Islet precursor cell (in vitro differentiated cells): Measurements from ENCODE around the gene TRIM31.
A peak's percentile ranks its signal among the peaks of the same experiment; 100 is the strongest.

Source experiments
- DNase-seq: peaks from one replicate; pipeline ENCODE4 v3.0.0-alpha.2; 2018

Gene TRIM31

DNA sequence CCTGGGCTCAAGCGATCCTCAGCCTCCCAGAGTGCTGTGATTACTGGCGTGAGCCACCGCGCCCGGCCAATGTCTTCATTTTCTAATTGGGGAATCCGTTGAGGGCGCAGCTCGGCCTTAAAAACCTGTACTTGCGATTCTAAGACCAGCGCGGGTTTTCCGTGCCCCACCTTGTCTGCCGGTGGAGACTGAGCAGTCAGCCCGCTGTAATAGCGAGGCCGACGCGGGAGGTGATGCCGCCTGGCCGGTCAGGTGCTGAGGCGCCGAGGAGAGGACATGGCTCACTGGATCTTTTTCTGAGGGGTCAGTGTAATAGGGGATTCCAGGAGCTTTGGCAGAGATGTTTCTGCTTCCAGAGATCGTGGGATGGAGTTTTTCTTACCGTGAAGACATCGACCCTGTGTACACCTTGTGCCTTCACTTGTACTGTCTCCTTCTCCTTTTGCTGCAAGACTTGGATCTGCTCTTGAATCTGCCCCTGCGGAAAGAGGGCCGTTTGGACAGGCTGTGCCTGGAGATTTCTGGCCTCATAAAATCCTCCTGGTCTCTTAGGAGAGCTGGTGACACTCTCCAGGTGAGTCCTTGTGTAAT, 1.5 kb downstream of the TRIM31 start:
- no peak for DNase-seq

DNA sequence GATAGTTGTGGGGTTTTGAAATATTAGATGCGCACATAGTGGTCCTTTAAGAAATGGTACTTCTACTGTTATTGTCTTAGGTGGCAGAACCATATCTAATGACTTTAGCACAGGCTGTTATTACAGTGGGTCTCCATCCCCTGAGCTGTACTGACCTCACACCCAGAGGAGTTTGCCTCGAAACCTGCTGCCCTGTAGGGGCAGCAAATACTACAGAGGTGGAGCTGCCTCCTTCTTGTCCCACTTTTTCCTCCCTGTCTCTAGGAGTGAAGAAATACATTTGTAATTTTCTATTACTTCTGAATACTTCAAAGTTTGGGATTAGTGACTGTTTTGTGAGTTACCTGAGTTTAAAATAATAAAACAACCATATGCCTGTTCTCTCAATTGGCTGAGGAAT, 8.2 kb downstream of the TRIM31 start:
- DNase-seq: no peak

DNA sequence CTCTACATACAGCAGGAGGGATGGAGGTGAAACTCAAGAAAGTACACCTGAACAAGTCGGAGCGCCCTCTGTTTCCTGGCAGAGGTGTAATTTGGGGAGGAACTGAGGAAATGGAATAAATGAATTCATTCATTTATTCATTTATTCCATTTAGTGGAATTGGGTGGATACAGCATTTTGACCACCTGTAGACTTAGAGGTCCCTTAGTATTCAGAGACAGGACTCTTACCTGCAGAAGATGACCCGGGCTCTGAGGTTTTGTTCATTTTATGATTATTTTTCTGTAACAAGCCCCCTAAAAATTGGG, 9.1 kb downstream of the TRIM31 start:
- DNase-seq: no peak

DNA sequence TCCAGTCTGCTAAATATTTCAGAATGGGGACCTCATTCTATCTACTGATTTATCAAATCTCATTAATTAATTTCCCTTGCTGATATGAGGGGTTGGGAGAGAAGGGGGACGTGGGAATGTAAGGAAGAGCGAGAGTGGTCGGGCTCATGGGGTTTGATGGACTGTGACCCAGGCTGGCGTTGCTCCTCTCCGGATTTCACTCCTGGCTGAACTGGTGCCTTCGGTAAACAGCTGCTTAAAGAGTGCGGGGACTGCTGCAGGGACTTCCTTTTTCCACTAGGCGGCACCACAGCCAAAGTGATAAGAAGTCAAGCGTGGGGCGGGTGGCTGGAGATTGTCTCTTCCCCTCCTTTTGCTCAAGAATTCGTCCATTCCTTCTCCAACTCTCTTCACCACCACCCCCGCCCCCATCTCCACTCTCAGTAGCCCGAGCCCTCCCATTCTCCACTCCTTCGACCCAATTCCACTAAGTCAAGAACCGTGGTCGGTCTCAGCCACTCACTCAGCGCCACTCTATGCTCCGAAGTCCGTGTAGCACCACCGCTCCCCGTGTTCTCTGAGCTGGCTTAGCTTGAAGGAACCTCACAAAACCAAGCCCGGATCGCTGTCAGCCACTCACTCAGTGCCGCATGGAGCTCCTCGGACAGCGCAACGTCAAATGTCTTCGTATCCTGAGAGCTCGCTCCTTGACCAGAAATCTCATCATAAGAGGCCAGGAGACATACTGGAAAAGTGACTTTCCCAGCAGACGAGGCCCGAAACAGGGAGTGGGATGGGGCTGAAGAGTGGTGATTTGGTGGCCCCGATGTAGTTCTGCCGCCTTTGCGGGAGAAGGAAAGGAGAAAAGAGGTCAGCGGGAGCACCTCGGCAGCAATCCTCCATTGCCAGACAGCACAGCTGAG, 9.7 kb downstream of the TRIM31 start:
- DNase-seq: peak; percentile 92

DNA sequence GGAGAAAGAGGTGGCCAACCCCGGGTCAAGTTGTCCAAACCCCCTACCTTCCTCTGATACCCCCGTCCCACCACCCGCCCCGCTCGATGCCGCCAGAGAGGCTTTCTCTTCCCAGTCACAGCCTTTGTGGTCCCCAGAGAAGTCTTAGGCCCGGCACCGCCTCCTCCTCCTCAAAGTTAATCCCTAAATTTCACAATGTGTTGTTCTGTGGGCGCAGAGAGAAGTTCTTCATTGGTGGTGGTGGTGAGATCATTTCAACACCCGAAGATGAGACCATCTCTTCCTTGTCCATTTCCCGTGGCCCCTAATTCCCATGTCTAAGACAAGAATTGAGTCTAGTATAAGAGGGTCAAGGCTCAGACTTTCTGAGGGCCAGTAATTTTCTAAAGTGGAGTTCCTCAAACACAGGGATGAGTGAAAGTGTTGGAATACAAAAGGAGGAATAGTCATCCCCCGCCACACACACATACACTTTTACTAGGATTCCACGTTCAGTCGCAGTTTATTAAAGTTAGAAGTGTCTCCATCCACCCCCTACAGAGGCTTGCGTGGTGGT, 10.4 kb downstream of the TRIM31 start:
- DNase-seq: no peak

DNA sequence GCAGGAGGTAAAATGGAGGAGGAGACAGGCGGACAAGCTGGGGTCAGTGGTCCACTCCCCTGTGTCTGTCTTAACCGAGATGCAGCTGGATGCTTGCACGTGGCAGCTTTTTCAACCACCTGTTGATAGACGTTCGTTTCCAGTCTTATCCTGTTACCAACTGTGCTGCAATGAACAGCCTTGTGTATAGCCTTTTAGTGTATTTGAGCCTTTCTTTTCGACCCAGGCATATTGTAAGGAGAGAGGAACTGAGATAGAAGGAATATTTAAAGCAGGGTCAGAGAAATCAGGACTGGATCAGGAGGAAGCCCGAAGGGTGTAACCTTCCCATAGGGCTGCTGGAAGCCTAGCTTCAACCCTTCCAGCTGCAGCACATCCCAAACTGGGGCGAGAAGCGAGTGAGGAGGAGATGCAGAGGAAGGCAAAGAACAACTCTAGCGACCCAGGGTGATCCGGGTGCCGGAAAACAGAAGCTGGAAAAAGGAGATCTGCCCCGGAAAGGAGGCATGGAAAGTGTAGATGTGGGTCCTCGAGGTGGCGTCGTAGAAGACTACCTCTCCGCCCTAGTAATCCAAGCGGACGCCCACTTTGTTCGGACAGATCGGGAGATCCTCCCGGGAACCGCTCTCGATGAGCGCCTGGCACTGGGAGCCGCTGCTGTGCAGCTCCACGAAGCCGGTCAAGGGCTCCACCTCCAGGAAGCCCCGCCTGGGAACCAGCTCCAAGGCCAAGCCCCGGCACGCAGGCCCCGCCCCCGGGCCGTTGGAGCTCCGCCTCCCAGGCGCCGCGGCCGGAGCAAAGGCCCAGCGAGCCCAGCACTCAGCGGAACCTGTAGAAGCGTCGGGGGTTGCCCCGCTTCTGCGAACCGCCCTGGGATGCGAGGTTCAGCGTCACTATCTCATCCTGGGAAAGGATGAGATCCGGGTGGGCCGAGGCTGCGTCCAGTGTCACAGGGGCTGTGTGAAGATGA, 11.2 kb downstream of the TRIM31 start:
- peak; percentile 97 for DNase-seq

DNA sequence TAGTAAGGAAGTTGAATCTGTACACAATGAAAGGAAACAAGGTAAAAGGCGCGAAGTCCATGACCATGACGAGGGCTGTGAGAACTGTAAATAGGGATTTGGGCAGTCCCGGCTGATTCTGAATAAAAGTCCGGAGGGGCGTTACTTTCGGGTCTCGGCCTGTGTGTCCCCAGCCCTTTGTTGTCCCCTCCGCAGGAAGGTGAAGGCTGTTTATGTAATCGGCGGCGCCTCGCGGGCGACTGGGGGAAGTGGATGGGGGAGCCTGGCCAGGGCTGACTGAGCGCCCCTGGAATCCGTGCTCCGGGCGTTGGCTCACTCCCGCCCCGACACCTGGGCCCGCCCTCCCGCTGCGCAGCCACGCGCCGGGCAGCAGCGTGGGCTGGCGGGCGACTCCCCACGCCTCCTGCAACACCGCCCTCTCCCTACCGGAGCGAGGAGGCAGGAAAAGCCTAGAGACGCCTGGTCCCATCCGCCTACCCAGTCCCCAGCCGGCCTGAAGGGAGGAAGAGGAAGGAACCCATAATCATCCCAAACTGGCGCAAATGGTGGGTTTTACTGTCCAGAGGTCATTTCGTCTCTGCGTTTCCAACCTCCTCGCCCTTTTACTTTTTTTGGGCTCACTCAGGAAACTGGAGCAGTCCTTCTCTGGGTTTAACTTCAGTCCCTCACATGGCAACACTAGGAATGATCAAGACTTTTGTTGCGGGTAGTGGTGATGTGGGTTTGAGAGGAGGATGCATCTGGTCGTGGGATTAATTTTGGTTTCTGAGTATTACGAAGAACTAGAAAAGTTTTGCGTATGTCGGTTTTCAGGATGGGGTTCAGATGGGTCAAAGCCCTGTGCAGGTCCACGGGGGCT, 12.1 kb downstream of the TRIM31 start:
- DNase-seq: peak; percentile 70

DNA sequence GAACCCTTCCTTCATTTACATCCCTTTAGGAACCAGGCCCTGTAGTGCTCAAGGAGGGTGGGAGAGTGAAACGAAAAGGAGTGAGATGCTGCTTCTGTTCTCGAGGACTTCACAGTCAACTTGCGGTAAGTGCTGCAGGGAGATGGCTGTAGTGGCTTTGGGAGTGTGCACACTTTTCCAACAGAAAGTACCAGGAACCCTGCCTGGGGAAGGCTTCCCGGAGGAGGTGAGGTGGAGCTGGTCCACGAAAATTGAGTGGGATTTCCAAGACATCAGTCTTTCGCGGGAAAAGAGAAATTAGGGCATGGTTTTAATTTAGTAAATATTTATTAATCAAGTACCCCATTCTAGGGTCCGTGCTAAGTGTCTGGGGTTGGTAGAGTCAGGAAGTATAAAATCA, 12.7 kb downstream of the TRIM31 start:
- DNase-seq: no peak

DNA sequence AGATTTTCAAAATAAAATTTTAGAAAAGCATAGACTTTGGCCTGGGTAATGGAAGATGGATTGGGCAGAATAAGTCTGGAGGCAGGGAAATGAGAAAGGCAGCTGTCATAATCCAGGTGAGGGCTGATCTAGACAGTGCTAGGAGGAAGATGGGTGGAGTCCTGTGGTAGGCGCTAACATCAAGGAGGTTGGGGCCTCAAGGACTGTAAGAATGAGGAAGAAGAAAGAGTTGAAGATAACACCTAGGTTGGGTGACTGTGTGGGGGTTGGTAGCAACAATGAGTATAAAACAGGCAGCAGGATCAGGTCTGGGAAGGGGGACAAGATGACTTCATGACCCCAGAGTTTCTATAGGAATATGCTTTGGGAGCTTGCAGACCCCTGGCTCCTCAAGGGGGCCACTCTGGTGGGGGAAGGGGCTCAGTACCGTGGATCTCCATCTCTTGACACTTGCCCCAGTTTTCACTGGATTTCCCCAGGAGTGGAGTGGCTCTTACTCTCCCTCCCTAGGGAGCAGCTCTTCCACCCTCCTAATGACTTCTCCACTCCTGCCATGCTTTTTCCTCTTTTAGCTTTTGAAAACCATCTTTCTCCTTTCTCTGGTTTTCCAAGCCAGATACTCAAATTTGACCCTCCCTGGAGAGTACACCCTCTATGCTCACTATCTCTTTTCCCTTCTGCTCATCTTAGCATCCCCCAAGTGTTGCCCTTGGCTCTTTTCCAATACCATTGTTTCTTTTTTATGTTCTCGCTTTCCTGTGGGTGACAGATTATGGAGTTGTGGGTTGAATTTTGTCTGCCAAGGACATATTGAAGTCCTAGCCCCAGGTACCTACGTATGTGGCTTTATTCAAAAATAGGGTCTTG, 14.8 kb downstream of the TRIM31 start:
- DNase-seq: no peak

DNA sequence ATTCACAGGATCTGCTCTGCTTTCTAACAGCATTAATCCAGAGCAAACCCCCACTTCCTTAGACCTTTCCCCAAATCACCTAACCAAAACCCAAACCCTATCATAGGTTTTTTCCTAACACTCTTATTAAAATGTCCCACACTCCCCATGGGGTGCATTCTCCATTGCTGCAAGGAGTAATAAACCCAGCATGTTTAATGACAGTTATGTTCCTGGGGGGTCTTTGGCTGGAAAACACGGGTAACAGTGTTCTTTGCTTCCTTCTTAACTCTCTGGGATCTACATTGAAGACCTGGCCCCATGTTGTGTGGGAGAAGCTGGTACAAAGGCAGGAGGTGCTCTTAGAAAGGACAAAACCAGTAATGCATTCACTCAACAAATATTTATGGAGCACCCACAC, 16.1 kb downstream of the TRIM31 start:
- no peak for DNase-seq

DNA sequence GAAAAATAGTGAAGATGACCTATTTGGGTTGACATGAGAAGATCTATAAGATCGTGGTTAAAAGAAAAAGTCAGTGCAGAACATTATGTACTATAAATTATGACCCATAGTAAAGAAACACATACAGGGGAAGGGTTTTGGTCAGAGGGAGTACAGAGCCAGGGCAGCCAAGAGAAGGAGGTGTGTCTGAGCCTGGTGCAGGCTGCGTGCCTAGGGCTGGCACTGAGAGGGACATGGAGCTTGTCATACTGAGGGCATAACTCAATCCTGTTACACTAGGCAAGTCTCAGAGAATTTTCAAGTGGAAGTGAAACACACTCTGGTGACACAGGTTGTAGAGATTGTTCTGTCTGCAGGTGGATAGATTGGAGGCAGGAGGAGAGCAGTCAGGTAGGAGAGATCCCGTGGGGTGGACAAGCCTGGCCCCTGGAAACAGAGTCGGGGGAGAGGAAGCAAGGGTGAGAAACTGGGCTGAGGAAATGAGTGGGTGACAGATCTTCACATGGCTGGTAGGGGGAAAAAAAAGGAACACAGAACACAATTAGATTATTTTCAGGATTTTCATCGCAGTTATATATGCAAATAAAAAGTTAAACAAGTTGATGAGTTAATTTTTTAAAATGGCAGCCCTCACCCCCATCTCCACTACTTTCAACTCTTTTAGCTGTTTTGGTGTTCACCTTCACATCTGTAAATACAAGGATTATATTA, 18.8 kb downstream of the TRIM31 start:
- no peak for DNase-seq

DNA sequence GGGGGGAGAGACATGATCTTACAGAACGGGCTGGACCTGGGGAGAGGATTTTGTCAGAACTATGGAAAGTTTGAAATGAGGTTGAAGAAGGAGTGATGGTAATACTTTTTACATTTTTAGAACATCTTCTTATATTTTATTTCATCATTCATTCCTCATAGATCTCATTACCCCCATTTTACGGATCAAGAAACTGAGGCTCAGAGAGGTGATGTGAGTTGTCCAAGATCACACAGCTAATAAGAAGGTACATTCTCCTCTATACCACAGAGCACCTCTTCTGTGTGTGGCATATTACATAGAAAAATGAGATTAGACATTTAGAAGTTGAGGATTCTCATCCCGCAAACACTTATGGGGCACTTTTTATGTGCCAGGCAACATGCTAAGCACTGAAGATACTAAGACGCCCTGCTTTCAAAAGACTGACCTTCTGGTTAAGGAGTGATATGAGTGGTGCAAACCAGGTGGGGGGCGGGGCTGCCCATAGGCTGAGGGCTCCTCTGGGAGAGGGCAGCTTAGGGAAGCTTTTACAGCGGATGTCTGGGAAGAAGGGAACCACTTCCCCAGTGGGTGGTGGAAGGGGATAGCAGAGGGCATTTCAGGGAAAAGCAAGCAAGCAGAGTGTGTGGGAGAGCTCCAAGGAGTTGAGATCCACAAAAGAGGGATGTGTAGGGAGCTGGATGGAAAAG, 19.9 kb downstream of the TRIM31 start:
- no peak for DNase-seq

DNA sequence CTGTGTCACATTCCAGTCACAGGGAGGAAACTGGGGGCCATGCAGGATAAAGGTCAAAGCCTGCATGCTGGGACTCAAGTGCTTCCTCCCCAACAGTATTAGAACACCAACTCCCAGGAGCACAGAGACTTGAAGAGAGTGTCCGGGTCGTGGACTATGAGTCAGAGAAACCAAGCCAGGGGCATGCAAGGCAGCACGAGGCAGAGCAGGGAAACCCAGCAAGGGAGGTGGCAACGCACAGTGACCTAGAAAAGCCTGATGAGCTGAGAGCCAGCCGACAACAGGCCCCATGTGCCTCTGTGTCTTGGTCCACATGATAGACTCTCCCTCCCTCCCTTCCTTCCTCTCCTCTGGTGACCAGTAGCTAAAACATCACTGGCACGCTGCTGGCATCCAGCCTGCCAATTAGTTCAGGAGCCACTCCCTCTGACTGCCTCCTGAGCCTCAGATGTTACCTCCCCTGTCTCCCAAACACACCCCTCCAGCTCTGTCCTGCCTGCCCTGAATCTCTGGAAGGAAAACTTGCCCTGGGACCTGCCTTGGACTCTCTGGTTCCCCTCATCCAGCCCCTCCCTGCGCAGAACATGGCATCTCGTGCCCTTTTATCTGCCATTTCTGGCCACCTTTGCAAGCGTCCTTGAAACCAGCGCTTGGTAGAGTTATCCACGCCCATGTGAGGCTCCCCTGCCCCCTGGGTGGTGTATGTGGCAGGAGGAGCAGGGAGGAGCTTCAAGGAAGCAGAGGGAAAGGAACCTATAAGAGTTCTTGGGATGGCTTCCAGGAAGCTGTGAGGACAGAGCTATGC, 21.1 kb downstream of the TRIM31 start:
- peak; percentile 73 for DNase-seq

DNA sequence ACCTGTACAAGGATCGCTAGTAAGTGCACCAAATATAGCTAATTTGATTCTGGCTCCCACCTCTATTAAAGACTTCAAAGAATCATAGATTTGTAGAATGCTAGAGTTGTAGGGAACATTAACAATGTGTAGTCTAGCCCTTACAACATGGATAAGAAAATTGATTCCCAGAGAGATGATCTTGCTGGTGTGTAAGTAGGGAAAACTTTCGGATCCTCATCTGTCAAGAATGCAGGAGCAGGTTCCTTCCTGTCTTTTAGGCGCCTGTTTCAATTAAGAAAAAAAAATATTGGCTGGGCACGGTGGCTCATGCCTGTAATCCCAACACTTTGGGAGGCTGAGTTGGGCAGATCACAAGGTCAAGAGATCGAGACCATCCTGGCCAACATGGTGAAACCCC, 25.0 kb downstream of the TRIM31 start:
- DNase-seq: no peak

DNA sequence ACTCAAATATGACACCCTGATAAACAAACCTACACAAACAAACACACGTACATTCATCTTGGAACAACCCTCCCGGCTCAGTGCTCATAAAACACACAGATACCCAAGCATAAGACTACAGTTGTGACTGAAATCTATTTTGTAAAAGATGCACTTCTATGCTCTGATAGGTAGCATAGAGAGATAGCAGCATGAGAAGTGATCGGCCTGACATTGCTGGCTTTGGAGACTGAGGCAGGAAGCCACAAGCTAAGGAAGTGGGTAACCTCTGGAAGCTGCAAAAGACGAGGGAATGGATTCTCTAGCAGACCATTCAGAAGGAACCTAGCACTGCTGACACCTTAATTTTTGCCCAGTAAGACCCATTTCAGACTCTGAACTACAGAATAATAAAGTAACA, 35.7 kb downstream of the TRIM31 start:
- no peak for DNase-seq

DNA sequence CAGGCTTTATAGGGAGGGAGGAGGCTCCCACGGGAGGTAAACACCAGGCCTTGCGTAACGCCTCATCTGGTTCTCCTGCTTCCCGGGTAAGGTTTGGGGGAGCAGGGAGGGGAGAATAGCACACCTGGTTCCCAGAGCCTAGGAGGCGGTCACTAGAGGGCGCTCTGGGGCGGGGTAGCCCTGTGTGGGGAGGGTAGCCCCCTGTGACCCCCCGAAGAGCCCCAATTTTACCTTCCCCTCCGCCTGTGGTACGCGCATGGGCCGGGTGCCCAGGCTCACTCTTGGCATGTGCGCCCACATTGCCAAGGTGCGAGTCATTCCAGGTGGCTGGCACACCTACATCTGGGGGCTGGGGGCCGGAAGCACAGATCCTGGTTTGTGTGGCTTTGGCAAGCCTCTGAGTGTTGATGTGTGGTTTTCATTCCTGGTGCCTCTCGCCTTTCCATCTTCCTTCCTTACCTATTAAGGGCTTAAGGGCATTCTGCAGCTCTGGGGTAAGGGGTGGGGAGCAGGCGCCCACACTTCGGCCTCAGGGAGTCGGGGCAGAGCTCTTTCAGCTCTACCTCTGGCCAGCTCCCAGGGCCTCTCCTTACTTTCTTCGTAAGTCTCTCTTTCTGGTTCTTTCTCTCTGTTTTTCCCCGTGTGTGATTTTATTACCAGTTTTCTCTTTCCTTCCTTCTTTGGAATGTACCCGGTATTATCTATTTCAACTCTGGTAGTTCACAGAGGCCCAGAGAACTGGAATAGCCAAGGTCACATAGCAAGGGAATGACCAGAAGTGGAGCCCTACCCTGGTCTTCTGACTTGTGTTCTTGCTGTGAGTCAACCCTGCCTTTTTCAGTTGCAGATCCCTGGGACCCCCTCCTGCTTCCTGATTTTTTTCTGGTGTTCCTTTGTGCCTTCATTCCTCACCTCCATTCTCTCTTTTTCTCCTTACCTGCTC, 36.8 kb downstream of the TRIM31 start:
- DNase-seq: no peak

DNA sequence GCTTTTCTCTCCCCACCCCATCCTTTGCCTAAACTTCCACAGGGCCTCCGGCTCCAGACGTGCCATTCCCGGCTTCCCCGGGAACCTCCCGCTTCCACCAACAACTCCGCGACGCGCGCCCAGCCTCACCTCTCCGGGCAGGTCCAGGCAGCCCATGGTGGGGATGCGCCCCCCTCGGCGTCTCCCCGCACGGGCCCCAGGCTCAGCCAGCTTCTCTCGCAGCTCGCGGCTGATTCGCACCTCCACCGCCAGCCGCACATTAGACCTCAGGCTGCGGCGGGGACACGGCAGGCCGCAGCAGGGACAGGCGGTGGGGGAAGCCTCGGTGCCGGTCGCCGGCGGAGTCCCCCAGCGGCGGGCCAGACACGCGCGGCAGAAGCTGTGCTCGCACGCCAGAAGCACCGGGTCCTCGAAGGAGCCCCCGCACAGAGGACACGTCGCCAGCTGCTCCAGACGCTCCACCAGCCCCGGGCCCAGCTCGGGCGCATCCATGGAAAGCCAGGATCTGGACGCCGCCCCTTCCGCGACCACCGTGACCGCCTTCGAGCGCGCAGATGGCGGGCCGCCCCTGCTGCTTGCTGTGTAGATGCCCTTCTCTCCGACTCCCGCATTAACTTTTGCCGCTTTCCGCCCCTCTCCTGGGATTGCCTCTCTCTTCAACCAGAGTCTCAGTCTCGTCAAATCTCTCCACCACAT, 37.6 kb downstream of the TRIM31 start, which contains the start of gene RNF39:
Gene RNF39 (minus strand): TSS at position 676 of the 696 bp plus-strand sequence. CDS start 184 bp downstream, at position 492.
- no peak for DNase-seq
